ENCODE measurements around the gene NCSTN. TPM values are rescaled to one million over a fixed set of nuclear protein-coding genes. Genes with fewer than 3 reads are reported as not detected.
"Not testable (repeated sequence)": the region's sequence is repeated elsewhere in the genome, so short reads cannot be mapped to it uniquely, and the experiment has no call there.

NCSTN gene
- total RNA-seq, 1 experiment from 2014 or later: 89.5 TPM

GRCh38 chr1:160388406-160388805 is 45.2 kb downstream of the NCSTN start:
- H3K4me1 Mint-ChIP-seq (ENCODE audit: low read depth, unreplicated experiment); intact Hi-C loops (cut with micrococcal nuclease; ENCODE audit: unreplicated experiment); H3K27ac Mint-ChIP-seq (ENCODE audit: unreplicated experiment); H3K27me3 ChIP-seq (replicated peaks; ENCODE audit: control insufficient read depth, insufficient read depth, low read length); H3K9me3 Mint-ChIP-seq (ENCODE audit: unreplicated experiment); H3K4me3 ChIP-seq (ENCODE audit: low read depth, low read length); H3K27me3 Mint-ChIP-seq (ENCODE audit: insufficient read depth, unreplicated experiment); POLR2A ChIA-PET; H3K36me3 Mint-ChIP-seq (ENCODE audit: insufficient read depth, unreplicated experiment); H3K36me3 ChIP-seq (ENCODE audit: control insufficient read depth, insufficient read depth, low read length); DNase-seq; H3K4me1 ChIP-seq; BruUV-seq (replicated peaks); H3K9me3 ChIP-seq; H3K4me3 Mint-ChIP-seq (ENCODE audit: unreplicated experiment); CTCF ChIA-PET: not testable (repeated sequence)

DNA sequence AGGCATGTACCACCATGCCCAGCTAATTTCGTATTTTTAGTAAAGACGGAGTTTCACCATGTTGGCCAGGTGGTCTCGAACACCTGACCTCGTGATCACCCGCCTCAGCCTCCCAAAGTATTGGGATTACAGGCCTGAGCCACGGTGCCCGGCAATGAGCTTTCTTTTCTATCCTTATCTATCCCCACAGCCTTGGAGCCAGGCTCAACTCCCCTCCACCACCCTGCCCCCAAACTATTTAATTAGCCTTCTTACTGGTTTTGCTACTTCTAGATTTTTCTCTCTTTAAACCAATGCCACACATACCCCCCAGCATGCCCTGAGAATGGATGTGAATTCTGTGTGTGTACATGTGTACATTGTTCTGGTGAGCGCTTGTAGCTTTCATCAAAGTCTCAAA is 51.5 kb downstream of the NCSTN start:
- POLR2A ChIA-PET: no interaction called here
- H3K9me3 ChIP-seq: no peaks in the 10 kb centered on the region
- Mint-ChIP-seq H3K4me3 (ENCODE audit: unreplicated experiment) (no peak overlapping the region), H3K4me1 (ENCODE audit: low read depth, unreplicated experiment) (no peaks in the 10 kb centered on the region), H3K27me3 (ENCODE audit: insufficient read depth, unreplicated experiment) (peaks cover 6% of the 10 kb centered on the region), H3K27ac (ENCODE audit: unreplicated experiment) (no peak overlapping the region), H3K36me3 (ENCODE audit: insufficient read depth, unreplicated experiment) (no peaks in the 10 kb centered on the region), H3K9me3 (ENCODE audit: unreplicated experiment) (no peaks in the 10 kb centered on the region)
- H3K4me3 ChIP-seq (ENCODE audit: low read depth, low read length): no peak overlapping the region
- intact Hi-C loops (cut with micrococcal nuclease; ENCODE audit: unreplicated experiment): no loop called here
- DNase-seq: no peak
- TF ChIP-seq CTCF (IDR thresholded peaks at IDR 0.05; ENCODE audit: insufficient read depth in 1 of 2, low read depth in 1 of 2, low read length in 1 of 2, severe bottlenecking in 1 of 2, unreplicated experiment in 1 of 2): no peak
- H3K4me1 ChIP-seq: no peaks in the 10 kb centered on the region
- no TSS peak for BruUV-seq (replicated peaks)
- H3K36me3 ChIP-seq (ENCODE audit: control insufficient read depth, insufficient read depth, low read length): no peaks in the 10 kb centered on the region
- no peaks in the 10 kb centered on the region for H3K27me3 ChIP-seq (replicated peaks; ENCODE audit: control insufficient read depth, insufficient read depth, low read length)
- CTCF ChIA-PET: no interaction called here

GRCh38 chr1:160397651-160398050 is 54.5 kb downstream of the NCSTN start:
- intact Hi-C loops (cut with micrococcal nuclease; ENCODE audit: unreplicated experiment): no loop called here
- BruUV-seq (replicated peaks): no TSS peak
- H3K9me3 ChIP-seq: no peaks in the 10 kb centered on the region
- Mint-ChIP-seq H3K27me3 (ENCODE audit: insufficient read depth, unreplicated experiment) (peaks cover 6% of the 10 kb centered on the region), H3K4me3 (ENCODE audit: unreplicated experiment) (no peak overlapping the region), H3K27ac (ENCODE audit: unreplicated experiment) (no peak overlapping the region), H3K4me1 (ENCODE audit: low read depth, unreplicated experiment) (no peaks in the 10 kb centered on the region), H3K9me3 (ENCODE audit: unreplicated experiment) (no peaks in the 10 kb centered on the region), H3K36me3 (ENCODE audit: insufficient read depth, unreplicated experiment) (no peaks in the 10 kb centered on the region)
- H3K4me3 ChIP-seq (ENCODE audit: low read depth, low read length): no peak overlapping the region
- CTCF ChIA-PET: no interaction called here
- TF ChIP-seq CTCF (IDR thresholded peaks at IDR 0.05; ENCODE audit: insufficient read depth in 1 of 2, low read depth in 1 of 2, low read length in 1 of 2, severe bottlenecking in 1 of 2, unreplicated experiment in 1 of 2): no peak
- no peaks in the 10 kb centered on the region for H3K36me3 ChIP-seq (ENCODE audit: control insufficient read depth, insufficient read depth, low read length)
- no peaks in the 10 kb centered on the region for H3K27me3 ChIP-seq (replicated peaks; ENCODE audit: control insufficient read depth, insufficient read depth, low read length)
- peaks cover 5% of the 10 kb centered on the region; the same call in 1 of the 2 replicates for H3K4me1 ChIP-seq
- POLR2A ChIA-PET: no interaction called here
- DNase-seq: no peak

DNA sequence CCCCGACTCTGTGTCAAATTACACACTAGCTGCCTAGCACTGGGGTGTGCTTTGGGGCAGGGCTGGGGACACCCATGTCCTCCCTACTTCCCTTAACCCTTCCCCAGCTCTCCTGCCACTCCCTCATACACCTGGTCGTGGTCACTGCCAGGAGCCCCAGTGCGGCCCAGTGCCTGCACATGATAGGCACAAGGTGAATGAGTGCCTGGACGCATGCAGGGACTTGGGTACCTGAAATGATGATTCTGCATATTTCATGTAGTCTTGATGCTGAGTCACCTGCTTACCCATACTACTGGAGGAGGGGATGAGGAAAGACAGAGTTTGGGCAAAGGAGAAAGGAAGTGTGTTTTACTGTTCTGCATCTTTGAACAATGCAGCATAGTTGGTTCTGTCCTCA is 55.6 kb downstream of the NCSTN start:
- no peak for DNase-seq
- no TSS peak for BruUV-seq (replicated peaks)
- POLR2A ChIA-PET: no interaction called here
- Histone ChIP-seq H3K4me3 (ENCODE audit: low read depth, low read length) (no peak overlapping the region), H3K4me1 (peaks cover 5% of the 10 kb centered on the region; the same call in 1 of the 2 replicates), H3K9me3 (no peaks in the 10 kb centered on the region), H3K27me3 (replicated peaks; ENCODE audit: control insufficient read depth, insufficient read depth, low read length) (no peaks in the 10 kb centered on the region), H3K36me3 (ENCODE audit: control insufficient read depth, insufficient read depth, low read length) (no peaks in the 10 kb centered on the region)
- Mint-ChIP-seq H3K4me3 (ENCODE audit: unreplicated experiment) (peak overlapping the region; percentile 45), H3K9me3 (ENCODE audit: unreplicated experiment) (no peaks in the 10 kb centered on the region), H3K27me3 (ENCODE audit: insufficient read depth, unreplicated experiment) (peaks cover 6% of the 10 kb centered on the region), H3K4me1 (ENCODE audit: low read depth, unreplicated experiment) (no peaks in the 10 kb centered on the region), H3K36me3 (ENCODE audit: insufficient read depth, unreplicated experiment) (no peaks in the 10 kb centered on the region), H3K27ac (ENCODE audit: unreplicated experiment) (no peak overlapping the region)
- no peak for TF ChIP-seq CTCF (IDR thresholded peaks at IDR 0.05; ENCODE audit: insufficient read depth in 1 of 2, low read depth in 1 of 2, low read length in 1 of 2, severe bottlenecking in 1 of 2, unreplicated experiment in 1 of 2)
- intact Hi-C loops (cut with micrococcal nuclease; ENCODE audit: unreplicated experiment): no loop called here
- CTCF ChIA-PET: no interaction called here
